Measurements from ENCODE around the gene NHERF2. TPM values are rescaled to one million over a fixed set of nuclear protein-coding genes. Genes with fewer than 3 reads are reported as not detected.

NHERF2 gene
- total RNA-seq, 4 donors from 2014 or later: 13.8 to 36.5 (median 21.8) TPM

- H3K27ac ChIP-seq: no peak overlapping the region
- peaks cover 66% of the 10 kb centered on the region for H3K4me1 ChIP-seq
- peaks cover 27% of the 10 kb centered on the region for H3K36me3 ChIP-seq
- WGBS: 38% methylated on average over 3 of the region's 5 CpGs
- no peak overlapping the region for H3K4me3 ChIP-seq
- no peak for DNase-seq (ENCODE audit: low spot score in 2 of 2)
- no peaks in the 10 kb centered on the region for H3K9me3 ChIP-seq
- peaks cover 29% of the 10 kb centered on the region for H3K27me3 ChIP-seq
- TF ChIP-seq EP300 (IDR thresholded peaks at IDR 0.05) (no peak), POLR2AphosphoS5 (IDR thresholded peaks at IDR 0.05) (no peak), POLR2A (IDR thresholded peaks at IDR 0.05) (no peak), CTCF (IDR thresholded peaks at IDR 0.05) (no peak)
Measured at GRCh38 chr16:1982013-1982433, 44.7 kb upstream of the NHERF2 start.

- H3K27ac ChIP-seq: peak overlapping the region; percentile 74
- WGBS: 30% methylated on average over 19 of the region's 19 CpGs
- H3K36me3 ChIP-seq: peaks cover 17% of the 10 kb centered on the region
- peak overlapping the region; percentile 74 for H3K4me3 ChIP-seq
- TF ChIP-seq EP300 (IDR thresholded peaks at IDR 0.05): no peak
- no peak for TF ChIP-seq CTCF (IDR thresholded peaks at IDR 0.05)
- no peak for TF ChIP-seq POLR2A (IDR thresholded peaks at IDR 0.05)
- no peak for TF ChIP-seq POLR2AphosphoS5 (IDR thresholded peaks at IDR 0.05)
- H3K9me3 ChIP-seq: no peaks in the 10 kb centered on the region
- peaks cover 22% of the 10 kb centered on the region for H3K27me3 ChIP-seq
- no peak for DNase-seq (ENCODE audit: low spot score in 2 of 2)
- peaks cover 66% of the 10 kb centered on the region for H3K4me1 ChIP-seq
Measured at GRCh38 chr16:1982991-1983543, 43.6 kb upstream of the NHERF2 start.

DNA sequence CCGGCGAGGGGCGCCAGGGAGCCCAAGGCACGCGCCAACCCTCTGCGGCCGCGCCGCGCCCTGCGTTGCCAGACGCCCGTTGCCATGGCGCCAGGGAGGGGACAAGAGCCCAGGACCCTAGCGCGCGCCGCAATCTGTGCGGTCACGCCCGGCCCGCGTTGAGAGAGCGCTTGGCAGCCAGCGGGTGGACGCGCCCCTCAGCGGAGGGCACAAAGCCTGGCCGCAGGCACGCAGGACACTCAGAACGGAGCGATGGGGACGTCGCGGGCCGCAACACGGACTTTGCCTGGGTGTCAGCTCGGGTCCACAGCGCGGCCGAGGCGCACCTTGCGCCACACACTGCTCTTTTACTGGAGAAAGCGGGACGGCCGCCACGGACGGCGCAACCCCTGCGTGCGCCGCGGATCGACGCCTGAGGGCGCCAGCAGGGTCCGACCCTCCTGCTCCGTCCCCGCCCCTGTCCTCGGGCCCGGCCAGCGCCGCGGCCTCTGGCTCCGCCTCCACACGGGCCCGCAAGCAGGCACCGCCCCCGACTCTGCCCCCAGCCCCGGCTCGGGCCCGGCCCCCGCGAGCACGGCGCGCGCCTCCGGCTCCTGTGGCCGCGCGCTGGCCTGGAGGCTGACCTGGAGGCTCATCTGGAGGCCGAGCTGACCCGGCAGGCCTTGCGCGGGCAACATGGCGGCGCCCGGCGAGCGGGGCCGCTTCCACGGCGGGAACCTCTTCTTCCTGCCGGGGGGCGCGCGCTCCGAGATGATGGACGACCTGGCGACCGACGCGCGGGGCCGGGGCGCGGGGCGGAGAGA lies 43.0 kb upstream of the NHERF2 start, which contains the start of gene GFER:
GFER (plus strand) TSS at position 650 of the 803 bp plus-strand sequence; CDS start at position 676, 26 bp downstream.
- Histone ChIP-seq H3K36me3 (peaks cover 12% of the 10 kb centered on the region), H3K9me3 (no peaks in the 10 kb centered on the region), H3K4me1 (peaks cover 60% of the 10 kb centered on the region), H3K27ac (peak within 1 kb of the TSS; percentile 74), H3K4me3 (peak within 1 kb of the TSS; percentile 74), H3K27me3 (peaks cover 19% of the 10 kb centered on the region)
- TF ChIP-seq CTCF (IDR thresholded peaks at IDR 0.05) (peak in 1 of 2 donors; percentile 7), EP300 (IDR thresholded peaks at IDR 0.05) (no peak), POLR2AphosphoS5 (IDR thresholded peaks at IDR 0.05) (peak in 2 of 3 donors; percentile 22 to 64), POLR2A (IDR thresholded peaks at IDR 0.05) (no peak)
- WGBS: 0% methylated on average over 3 of the region's 109 CpGs
- peak; percentile 89 to 90 for DNase-seq (ENCODE audit: low spot score in 2 of 2)

- peaks cover 21% of the 10 kb centered on the region for H3K27me3 ChIP-seq
- peak overlapping the region; percentile 74 for H3K27ac ChIP-seq
- no peaks in the 10 kb centered on the region for H3K9me3 ChIP-seq
- H3K4me3 ChIP-seq: peak overlapping the region; percentile 74
- WGBS: 19% methylated on average over 15 of the region's 58 CpGs
- no peak for DNase-seq (ENCODE audit: low spot score in 2 of 2)
- peaks cover 58% of the 10 kb centered on the region for H3K4me1 ChIP-seq
- TF ChIP-seq POLR2AphosphoS5 (IDR thresholded peaks at IDR 0.05) (no peak), CTCF (IDR thresholded peaks at IDR 0.05) (no peak), POLR2A (IDR thresholded peaks at IDR 0.05) (no peak), EP300 (IDR thresholded peaks at IDR 0.05) (no peak)
- peaks cover 12% of the 10 kb centered on the region for H3K36me3 ChIP-seq
Measured at GRCh38 chr16:1984347-1985225, 42.1 kb upstream of the NHERF2 start.
